ENCODE measurements around the gene CC2D1A. TPM values are rescaled to one million over a fixed set of nuclear protein-coding genes. Genes with fewer than 3 reads are reported as not detected.
A peak's percentile ranks its signal among the peaks of the same experiment; 100 is the strongest.

The CC2D1A gene
- total and polyA plus RNA-seq, 4 donors = 7.4 to 12.0 (median 9.9) TPM

DNA sequence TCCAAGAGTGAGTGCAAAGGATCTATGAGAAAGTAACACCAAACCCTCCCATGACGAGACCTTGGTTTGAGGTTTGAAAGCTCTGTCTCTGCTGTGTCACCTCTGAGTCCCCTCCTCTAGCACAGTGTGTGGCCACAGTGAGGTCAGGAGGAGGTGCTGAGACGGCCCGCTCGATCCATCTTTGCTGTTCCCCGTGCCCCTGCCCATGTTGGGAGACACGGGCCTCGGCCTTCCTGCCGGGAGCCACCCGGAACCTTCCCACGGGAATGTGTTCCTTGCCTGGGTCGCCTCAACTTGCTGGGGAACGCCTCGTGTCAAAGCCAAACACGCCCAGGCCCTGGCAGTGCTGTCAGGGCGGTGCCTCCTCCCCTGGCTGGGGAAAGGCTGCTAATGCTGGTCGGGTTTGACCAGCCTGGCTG, 19.0 kb upstream of the CC2D1A start:
- H3K36me3 ChIP-seq (ENCODE audit: control insufficient read depth in 4 of 4, insufficient read depth in 3 of 4, low read depth in 1 of 4, low read length in 3 of 4) = no peaks in the 10 kb centered on the region
- H3K4me3 ChIP-seq (ENCODE audit: low read depth in 1 of 3, low read length in 3 of 3) = no peak overlapping the region
- no peaks in the 10 kb centered on the region for H3K27me3 ChIP-seq (ENCODE audit: control insufficient read depth in 4 of 4, insufficient read depth in 4 of 4, low read length in 3 of 4)
- WGBS = 81% methylated on average over 16 of the region's 16 CpGs
- no peak overlapping the region for H3K27ac ChIP-seq (ENCODE audit: low read depth in 1 of 2, low read length in 2 of 2)
- no peaks in the 10 kb centered on the region for H3K9me3 ChIP-seq (ENCODE audit: control insufficient read depth in 4 of 4, low read length in 3 of 4)
- TF ChIP-seq REST (IDR thresholded peaks at IDR 0.05) = no peak
- no peak for TF ChIP-seq TAF1 (conservative IDR thresholded peaks at IDR 0.05)
- TF ChIP-seq RAD21 (IDR thresholded peaks at IDR 0.05) = no peak
- TF ChIP-seq, protein P1, sequence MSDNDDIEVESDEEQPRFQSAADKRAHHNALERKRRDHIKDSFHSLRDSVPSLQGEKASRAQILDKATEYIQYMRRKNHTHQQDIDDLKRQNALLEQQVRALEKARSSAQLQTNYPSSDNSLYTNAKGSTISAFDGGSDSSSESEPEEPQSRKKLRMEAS (IDR thresholded peaks at IDR 0.05) = no peak
- no peak for TF ChIP-seq JUND (IDR thresholded peaks at IDR 0.05)
- no peak for TF ChIP-seq EGR1 (IDR thresholded peaks at IDR 0.05; ENCODE audit: low read depth in 2 of 2)
- TF ChIP-seq SP1 (IDR thresholded peaks at IDR 0.05) = no peak
- no peak for TF ChIP-seq NR2F2 (IDR thresholded peaks at IDR 0.05)
- TF ChIP-seq RXRA (IDR thresholded peaks at IDR 0.05) = no peak
- no peak for TF ChIP-seq CTCF (IDR thresholded peaks at IDR 0.05; ENCODE audit: low read depth, low read length, missing input control)
- TF ChIP-seq, protein P2, sequence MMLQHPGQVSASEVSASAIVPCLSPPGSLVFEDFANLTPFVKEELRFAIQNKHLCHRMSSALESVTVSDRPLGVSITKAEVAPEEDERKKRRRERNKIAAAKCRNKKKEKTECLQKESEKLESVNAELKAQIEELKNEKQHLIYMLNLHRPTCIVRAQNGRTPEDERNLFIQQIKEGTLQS (IDR thresholded peaks at IDR 0.05) = no peak
- DNase-seq (ENCODE audit: low spot score) = peak; percentile 60
- no peak overlapping the region for H3K9ac ChIP-seq (ENCODE audit: low read depth in 1 of 2, low read length in 2 of 2)
- H3K4me1 ChIP-seq (ENCODE audit: control insufficient read depth in 4 of 4, insufficient read depth in 4 of 4, low read length in 3 of 4) = no peaks in the 10 kb centered on the region

GRCh38 chr19:13887517-13887916, 18.5 kb upstream of the CC2D1A start:
- H3K9ac ChIP-seq (ENCODE audit: low read depth in 1 of 2, low read length in 2 of 2) = no peak overlapping the region
- H3K36me3 ChIP-seq (ENCODE audit: control insufficient read depth in 4 of 4, insufficient read depth in 3 of 4, low read depth in 1 of 4, low read length in 3 of 4) = no peaks in the 10 kb centered on the region
- H3K4me3 ChIP-seq (ENCODE audit: low read depth in 1 of 3, low read length in 3 of 3) = no peak overlapping the region
- no peak overlapping the region for H3K27ac ChIP-seq (ENCODE audit: low read depth in 1 of 2, low read length in 2 of 2)
- no peaks in the 10 kb centered on the region for H3K4me1 ChIP-seq (ENCODE audit: control insufficient read depth in 4 of 4, insufficient read depth in 4 of 4, low read length in 3 of 4)
- WGBS = 80% methylated on average over 5 of the region's 5 CpGs
- no peaks in the 10 kb centered on the region for H3K9me3 ChIP-seq (ENCODE audit: control insufficient read depth in 4 of 4, low read length in 3 of 4)
- H3K27me3 ChIP-seq (ENCODE audit: control insufficient read depth in 4 of 4, insufficient read depth in 4 of 4, low read length in 3 of 4) = no peaks in the 10 kb centered on the region
- no peak for DNase-seq (ENCODE audit: low spot score)
- TF ChIP-seq ZBTB33 (IDR thresholded peaks at IDR 0.05) (no peak), YY1 (IDR thresholded peaks at IDR 0.05) (no peak), FOXA1 (IDR thresholded peaks at IDR 0.05) (no peak), GABPA (IDR thresholded peaks at IDR 0.05 in 1 of 2, conservative IDR thresholded peaks at IDR 0.05 in 1 of 2) (no peak), FOXA2 (IDR thresholded peaks at IDR 0.05) (no peak), CTCF (IDR thresholded peaks at IDR 0.05; ENCODE audit: low read depth, low read length, missing input control) (no peak), EGR1 (IDR thresholded peaks at IDR 0.05; ENCODE audit: low read depth in 2 of 2) (no peak), JUND (IDR thresholded peaks at IDR 0.05) (no peak), NR2F2 (IDR thresholded peaks at IDR 0.05) (no peak), TAF1 (conservative IDR thresholded peaks at IDR 0.05) (no peak), HNF4A (conservative IDR thresholded peaks at IDR 0.05) (no peak), REST (IDR thresholded peaks at IDR 0.05) (no peak)
- TF ChIP-seq, protein P2 (IDR thresholded peaks at IDR 0.05) = no peak

Measured in liver (tissue), 9 donors.